Neural cell (in vitro differentiated cells): Measurements from ENCODE around the gene CCDC74A.
"Not testable (repeated sequence)": the region's sequence is repeated elsewhere in the genome, so short reads cannot be mapped to it uniquely, and the experiment has no call there.

Experiments used
- EP300 ChIP-seq: fragments of 450-650 bp; conservative IDR thresholded peaks from 2 replicates; pipeline ENCODE4 v1.6.1; 2014; ENCODE audit warnings: antibody characterized with exemption, mild to moderate bottlenecking, moderate library complexity; ENCODE audit not compliant: poor library complexity, severe bottlenecking
- TF ChIP-seq, protein P1 (sequence below): fragments of 450-650 bp; IDR thresholded peaks from 2 replicates; pipeline ENCODE4 v1.5.1; 2014; ENCODE audit warnings: antibody characterized with exemption, mild to moderate bottlenecking, moderate library complexity; ENCODE audit not compliant: poor library complexity, severe bottlenecking

DNA sequence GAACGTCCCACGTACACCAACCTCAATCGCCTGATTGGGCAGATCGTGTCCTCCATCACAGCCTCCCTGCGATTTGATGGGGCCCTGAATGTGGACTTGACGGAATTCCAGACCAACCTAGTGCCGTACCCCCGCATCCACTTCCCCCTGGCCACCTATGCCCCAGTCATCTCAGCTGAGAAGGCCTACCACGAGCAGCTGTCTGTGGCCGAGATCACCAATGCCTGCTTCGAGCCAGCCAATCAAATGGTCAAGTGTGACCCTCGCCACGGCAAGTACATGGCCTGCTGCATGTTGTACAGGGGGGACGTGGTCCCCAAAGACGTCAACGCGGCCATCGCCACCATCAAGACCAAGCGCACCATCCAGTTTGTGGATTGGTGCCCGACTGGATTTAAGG is 47.3 kb upstream of the CCDC74A start:
- TF ChIP-seq, protein P1, sequence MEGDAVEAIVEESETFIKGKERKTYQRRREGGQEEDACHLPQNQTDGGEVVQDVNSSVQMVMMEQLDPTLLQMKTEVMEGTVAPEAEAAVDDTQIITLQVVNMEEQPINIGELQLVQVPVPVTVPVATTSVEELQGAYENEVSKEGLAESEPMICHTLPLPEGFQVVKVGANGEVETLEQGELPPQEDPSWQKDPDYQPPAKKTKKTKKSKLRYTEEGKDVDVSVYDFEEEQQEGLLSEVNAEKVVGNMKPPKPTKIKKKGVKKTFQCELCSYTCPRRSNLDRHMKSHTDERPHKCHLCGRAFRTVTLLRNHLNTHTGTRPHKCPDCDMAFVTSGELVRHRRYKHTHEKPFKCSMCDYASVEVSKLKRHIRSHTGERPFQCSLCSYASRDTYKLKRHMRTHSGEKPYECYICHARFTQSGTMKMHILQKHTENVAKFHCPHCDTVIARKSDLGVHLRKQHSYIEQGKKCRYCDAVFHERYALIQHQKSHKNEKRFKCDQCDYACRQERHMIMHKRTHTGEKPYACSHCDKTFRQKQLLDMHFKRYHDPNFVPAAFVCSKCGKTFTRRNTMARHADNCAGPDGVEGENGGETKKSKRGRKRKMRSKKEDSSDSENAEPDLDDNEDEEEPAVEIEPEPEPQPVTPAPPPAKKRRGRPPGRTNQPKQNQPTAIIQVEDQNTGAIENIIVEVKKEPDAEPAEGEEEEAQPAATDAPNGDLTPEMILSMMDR: not testable (repeated sequence)
- TF ChIP-seq EP300: not testable (repeated sequence)
